Mesenteric fat pad (tissue), 1 donor: ENCODE data around the gene LASP1NB. TPM values are rescaled to one million over a fixed set of nuclear protein-coding genes. Genes with fewer than 3 reads are reported as not detected.
A peak's percentile ranks its signal among the peaks of the same experiment; 100 is the strongest.
"Not testable (repeated sequence)": the region's sequence is repeated elsewhere in the genome, so short reads cannot be mapped to it uniquely, and the experiment has no call there.

ENCODE experiments used
- DNase-seq: peaks from one replicate; pipeline ENCODE4 v3.0.0-alpha.2; 2020; ENCODE audit warnings: low spot score
- microRNA-seq: library from miRNA; unstranded; fragments of <30 nt; microRNA quantifications from one replicate; pipeline ENCODE4 v1.2.0, GENCODE V29; 2020; ENCODE audit warnings: borderline number of aligned reads
- total RNA-seq: library from RNA; stranded (reverse); fragmentation: NEBNext Ultra II Directional; extraction: Animal tissue kit (Norgen Biotek cat#: 25700); gene quantifications from one replicate; pipeline ENCODE4 v1.2.1, GENCODE V29; 2021
- donor health status: DM: yes; HTN: yes; CAD: no.

The LASP1NB gene

GRCh38 chr17:38959508-38959907, 34.1 kb downstream of the LASP1NB start:
- no peak for DNase-seq

- DNase-seq: no peak
Observed at GRCh38 chr17:38960402-38960801, 35.0 kb downstream of the LASP1NB start.

- no peak for DNase-seq
Observed at GRCh38 chr17:38961413-38961812, 36.0 kb downstream of the LASP1NB start.

- DNase-seq: peak; percentile 96
Observed at GRCh38 chr17:38967290-38967738, 41.9 kb downstream of the LASP1NB start, which contains the start of gene FBXO47. Gene FBXO47, minus strand, starts transcription at chr17:38967403. Its CDS starts 4,378 bp downstream, at chr17:38963025.

- DNase-seq: no peak
Observed at GRCh38 chr17:38969281-38969680, 43.9 kb downstream of the LASP1NB start.

GRCh38 chr17:38970128-38970527, 44.7 kb downstream of the LASP1NB start:
- no peak for DNase-seq

GRCh38 chr17:38970804-38971203, 45.4 kb downstream of the LASP1NB start:
- no peak for DNase-seq

GRCh38 chr17:38976187-38976551, 50.8 kb downstream of the LASP1NB start:
- not testable (repeated sequence) for DNase-seq

GRCh38 chr17:38978180-38978579, 52.8 kb downstream of the LASP1NB start:
- no peak for DNase-seq

Small RNA genes within 50 kb of the gene (microRNA-seq; reads per million reads assigned to microRNA genes)
- gene MIR6779: not detected

Other genes starting within 250 kb of the LASP1NB start
- gene MLLT6, start 220.3 kb upstream of the LASP1NB start, total RNA-seq: 77.0 TPM
- 44.6 TPM for gene CISD3, start 195.3 kb upstream of the LASP1NB start, total RNA-seq
- 40.7 TPM for gene PCGF2, start 177.3 kb upstream of the LASP1NB start, total RNA-seq
- 145 TPM for gene PSMB3, start 172.9 kb upstream of the LASP1NB start, total RNA-seq
- gene PIP4K2B, start 126.1 kb upstream of the LASP1NB start, total RNA-seq: 41.6 TPM
- gene CWC25, start 100.3 kb upstream of the LASP1NB start, total RNA-seq: 22.4 TPM
- 1,395 TPM for gene RPL23, start 71.9 kb upstream of the LASP1NB start, total RNA-seq
- 172 TPM for gene LASP1, start 55.6 kb upstream of the LASP1NB start, total RNA-seq
- gene FBXO47, start 41.8 kb downstream of the LASP1NB start, total RNA-seq: not detected
- 6.3 TPM for gene PLXDC1, start 226.0 kb downstream of the LASP1NB start, total RNA-seq
- gene ARL5C, start 240.5 kb downstream of the LASP1NB start, total RNA-seq: not detected